GM21447 (cell line): Measurements from ENCODE around the gene PROSER3.
"Not testable (repeated sequence)": the region's sequence is repeated elsewhere in the genome, so short reads cannot be mapped to it uniquely, and the experiment has no call there.

ENCODE experiments used
- ATAC-seq: cut with Tn5 transposase; IDR thresholded peaks from one replicate; pipeline ENCODE4 v1.9.1; 2021; ENCODE audit not compliant: unreplicated experiment

PROSER3 gene

DNA sequence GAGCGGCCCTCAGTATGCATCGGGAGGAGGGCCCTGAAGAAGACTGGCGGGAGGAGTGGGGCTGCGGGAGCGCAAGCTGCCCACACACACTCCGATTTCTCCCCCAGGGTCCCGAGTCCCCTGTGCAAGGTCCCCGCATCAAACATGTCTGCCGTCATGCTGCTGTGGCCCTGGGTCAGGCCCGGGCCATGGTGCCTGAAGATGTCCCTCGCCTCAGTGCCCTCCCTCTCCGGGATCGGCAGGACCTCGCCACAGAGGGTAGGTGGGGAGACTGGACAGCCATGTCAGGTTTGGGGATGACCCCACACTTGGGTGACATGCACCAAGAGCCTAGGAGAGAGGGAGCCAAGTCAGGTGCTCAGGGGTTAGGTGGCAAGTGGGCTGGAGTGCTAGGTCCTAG lies 35.5 kb upstream of the PROSER3 start:
- ATAC-seq, result no peak

DNA sequence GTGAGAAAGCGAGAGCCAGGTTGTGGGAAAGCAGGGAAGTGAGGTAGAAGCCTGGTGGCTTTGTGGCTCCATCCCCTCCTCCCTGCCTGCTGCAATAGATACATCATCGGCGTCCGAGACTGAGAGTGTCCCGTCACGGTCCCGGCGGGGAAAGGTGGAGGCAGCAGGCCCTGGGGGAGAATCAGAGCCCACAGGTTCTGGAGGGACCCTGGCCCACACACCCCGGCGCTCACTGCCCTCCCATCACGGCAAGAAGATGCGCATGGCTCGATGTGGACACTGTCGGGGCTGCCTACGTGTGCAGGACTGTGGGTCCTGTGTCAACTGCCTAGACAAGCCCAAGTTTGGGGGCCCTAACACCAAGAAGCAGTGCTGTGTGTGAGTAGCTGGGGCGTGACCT lies 35.1 kb upstream of the PROSER3 start:
- ATAC-seq, result no peak

DNA sequence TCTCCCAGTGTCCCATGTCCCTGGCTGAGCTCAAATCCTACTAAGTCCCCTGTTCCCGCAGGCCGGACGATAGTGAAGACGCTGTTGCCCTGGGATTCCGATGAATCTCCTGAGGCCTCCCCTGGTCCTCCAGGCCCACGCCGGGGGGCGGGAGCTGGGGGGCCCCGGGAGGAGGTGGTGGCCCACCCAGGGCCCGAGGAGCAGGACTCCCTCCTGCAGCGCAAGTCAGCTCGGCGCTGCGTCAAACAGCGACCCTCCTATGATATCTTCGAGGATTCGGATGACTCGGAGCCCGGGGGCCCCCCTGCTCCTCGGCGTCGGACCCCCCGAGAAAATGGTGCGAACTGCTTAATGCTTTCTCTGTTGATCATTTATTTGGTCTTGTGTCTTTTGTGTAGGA lies 34.3 kb upstream of the PROSER3 start:
- no peak for ATAC-seq

DNA sequence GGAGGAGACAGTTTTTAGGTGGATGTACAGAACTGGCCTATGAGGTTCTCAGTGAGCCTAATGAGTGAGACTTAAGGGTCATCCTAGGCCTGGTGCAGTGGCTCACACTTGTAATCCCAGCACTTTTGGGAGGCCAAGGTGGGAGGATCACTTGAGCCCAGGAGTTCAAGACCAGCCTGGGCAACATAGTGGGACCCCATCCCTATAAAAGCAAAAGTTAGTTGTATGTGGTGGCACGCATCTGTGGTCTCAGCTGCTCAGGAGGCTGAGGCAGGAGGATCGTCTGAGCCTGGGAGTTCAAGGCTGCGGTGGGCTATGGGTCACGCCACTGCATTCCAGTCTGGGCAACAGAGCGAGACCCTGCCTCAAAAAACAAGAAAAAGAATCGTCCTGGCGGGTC lies 33.8 kb upstream of the PROSER3 start:
- ATAC-seq, result not testable (repeated sequence)

DNA sequence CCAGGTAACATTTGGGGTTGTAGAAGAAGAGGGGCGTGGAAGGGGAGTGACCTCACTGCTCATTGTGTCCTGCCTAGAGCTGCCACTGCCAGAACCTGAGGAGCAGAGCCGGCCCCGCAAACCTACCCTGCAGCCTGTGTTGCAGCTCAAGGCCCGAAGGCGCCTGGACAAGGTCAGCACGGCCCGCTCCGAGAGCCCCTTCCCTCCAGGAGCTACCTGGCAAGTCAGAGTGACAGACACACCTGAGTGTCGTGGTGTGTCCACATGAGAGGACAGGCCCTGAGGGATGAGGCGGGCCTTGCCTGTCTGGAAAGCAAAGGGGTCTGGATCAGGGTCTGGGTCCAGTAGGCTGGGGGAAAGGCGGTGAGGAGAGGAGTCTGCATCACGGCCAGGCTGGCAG lies 33.4 kb upstream of the PROSER3 start:
- ATAC-seq, result no peak

DNA sequence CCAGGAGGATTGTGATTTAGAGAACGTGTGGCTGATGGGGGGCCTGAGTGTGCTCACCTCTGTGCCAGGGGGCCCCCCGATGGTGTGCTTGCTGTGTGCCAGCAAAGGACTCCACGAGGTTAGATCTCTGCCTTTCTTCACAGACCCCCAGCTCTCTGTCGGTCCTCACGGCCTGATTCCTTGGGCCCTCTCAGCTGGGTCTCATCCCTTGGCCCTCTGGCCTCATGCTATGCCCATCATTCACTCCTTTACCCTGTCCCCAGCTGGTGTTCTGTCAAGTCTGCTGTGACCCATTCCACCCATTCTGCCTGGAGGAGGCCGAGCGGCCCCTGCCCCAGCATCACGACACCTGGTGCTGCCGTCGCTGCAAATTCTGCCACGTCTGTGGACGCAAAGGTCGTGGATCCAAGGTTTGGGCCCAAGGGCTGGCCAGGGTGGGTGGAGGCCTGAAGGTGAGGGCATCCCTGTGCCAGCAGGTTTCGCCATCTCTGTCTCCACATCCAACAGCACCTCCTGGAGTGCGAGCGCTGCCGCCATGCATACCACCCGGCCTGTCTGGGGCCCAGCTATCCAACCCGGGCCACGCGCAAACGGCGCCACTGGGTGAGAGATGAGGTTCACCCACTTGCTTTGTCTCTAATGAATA lies 32.6 kb upstream of the PROSER3 start:
- no peak for ATAC-seq

DNA sequence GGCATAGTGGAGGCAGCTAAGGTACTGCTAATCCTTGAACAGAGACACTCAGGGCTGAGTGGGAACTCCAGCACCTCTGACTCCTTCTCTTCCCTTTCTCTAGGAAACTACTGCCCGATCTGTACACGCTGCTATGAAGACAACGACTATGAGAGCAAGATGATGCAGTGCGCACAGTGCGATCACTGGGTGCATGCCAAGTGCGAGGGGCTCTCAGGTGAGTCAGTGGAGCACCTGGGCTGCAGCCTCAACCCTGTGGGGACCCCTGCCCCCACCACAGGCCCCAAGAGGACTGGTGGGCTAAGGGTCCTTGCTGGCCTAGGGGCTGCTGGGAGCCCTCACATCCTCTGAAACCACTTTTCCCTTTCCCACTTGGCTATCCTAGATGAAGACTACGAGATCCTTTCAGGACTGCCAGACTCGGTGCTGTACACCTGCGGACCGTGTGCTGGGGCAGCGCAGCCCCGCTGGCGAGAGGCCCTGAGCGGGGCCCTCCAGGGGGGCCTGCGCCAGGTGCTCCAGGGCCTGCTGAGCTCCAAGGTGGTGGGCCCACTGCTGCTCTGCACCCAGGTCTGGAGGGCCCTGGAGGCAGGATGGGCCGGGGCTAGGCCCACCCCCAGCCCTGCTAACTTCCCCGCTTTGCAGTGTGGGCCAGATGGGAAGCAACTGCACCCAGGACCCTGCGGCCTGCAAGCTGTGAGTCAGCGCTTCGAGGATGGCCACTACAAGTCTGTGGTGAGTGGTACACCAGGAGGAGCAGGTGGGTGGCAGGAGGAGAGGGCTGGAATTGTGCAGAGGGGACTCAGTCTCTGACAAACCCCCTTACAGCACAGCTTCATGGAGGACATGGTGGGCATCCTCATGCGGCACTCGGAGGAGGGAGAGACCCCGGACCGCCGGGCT lies 30.7 kb upstream of the PROSER3 start:
- ATAC-seq, result no peak

DNA sequence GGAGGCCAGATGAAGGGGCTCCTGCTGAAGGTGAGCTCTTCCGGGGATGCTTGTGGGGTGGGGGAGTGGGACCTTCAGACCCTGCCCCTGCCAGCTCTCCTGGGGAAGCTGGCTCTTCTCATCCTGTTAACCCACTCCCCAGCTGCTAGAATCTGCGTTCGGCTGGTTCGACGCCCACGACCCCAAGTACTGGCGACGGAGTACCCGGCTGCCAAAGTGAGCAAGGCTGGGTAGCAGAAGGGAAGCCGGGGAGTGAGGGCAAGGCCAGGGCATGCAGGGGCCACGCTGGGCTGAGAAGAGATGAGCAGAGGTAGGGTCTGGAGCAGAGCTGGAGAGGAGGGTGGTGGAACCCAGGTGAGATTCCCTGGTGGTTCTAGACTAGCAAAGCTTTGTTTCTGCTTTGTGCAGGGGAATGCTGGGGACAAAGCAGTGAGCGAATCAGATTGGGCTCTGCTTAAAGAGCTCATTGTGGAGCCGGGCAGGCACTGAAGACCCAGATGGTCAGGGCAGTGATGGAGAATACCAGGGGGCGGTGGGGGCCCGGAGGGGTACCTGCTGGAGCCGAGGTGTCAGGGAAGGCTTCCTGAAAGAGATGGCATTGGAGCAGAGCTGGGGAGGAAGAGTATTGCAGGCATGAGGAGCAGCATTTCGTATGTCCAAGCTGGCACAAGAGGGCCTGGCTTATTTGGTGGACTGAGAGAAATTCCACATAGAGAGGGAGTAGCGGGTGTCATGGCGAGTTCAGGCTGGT lies 29.8 kb upstream of the PROSER3 start:
- no peak for ATAC-seq

DNA sequence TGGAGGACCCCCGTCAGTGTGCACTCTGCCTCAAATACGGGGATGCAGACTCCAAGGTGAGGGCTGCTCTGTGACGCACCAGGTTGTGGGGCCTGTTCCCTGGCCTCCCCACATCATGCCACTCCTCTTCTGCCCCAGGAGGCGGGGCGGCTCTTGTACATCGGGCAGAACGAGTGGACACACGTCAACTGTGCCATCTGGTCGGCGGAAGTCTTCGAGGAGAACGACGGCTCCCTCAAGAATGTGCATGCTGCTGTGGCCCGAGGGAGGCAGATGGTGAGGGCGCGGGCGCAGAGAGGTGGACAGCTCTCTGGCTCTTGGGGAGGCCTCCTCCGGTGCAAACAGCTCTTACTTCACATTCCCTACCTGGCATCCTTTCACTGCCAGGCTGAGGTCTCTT lies 29.0 kb upstream of the PROSER3 start:
- ATAC-seq, result no peak

DNA sequence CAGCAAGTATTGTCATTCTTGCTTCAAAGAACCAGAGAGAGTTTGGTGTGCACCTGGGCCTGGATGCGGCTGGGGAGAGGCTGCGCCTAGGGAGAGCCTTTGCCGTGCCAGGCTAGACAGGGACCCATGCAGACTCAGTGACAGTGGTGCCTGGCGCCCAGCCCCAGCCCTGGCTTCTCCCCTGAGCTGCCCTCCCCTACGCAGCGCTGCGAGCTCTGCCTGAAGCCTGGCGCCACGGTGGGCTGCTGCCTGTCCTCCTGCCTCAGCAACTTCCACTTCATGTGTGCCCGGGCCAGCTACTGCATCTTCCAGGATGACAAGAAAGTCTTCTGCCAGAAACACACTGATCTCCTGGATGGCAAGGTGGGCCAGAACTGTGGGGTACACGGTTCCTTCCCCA lies 28.2 kb upstream of the PROSER3 start:
- ATAC-seq, result no peak

DNA sequence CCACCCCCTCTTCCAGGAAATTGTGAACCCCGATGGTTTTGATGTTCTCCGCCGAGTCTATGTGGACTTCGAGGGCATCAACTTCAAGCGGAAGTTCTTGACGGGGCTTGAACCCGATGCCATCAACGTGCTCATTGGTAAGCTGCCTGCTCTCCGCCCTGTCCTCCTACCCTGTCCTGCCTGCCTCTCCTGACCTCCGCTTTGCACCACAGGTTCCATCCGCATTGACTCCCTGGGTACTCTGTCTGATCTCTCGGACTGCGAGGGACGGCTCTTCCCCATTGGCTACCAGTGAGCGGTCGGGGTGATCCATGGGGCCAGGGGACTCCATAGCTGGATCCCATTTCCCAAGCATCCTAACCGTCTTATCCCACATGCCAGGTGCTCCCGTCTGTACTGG lies 27.6 kb upstream of the PROSER3 start:
- ATAC-seq, result no peak

DNA sequence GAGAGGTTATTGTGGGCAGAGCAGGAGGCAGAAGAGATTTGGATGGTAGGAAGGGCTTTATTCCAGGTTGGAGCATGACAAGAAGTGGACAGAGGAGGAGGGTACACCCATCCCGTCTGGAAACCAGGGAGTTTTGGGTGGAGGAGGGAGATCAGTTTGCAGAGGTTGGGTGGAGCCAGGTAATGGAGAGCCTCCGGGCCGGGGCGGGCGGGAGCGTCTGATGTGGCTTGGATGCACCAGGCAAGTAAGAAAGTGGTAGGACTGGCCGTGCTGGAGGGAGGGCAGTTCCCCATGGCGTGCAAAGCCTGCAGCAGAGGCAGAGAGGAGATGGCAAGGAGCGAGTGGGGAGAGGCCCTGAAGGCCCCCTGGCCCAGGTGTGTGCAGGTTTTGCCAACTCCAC lies 26.6 kb upstream of the PROSER3 start:
- no peak for ATAC-seq

DNA sequence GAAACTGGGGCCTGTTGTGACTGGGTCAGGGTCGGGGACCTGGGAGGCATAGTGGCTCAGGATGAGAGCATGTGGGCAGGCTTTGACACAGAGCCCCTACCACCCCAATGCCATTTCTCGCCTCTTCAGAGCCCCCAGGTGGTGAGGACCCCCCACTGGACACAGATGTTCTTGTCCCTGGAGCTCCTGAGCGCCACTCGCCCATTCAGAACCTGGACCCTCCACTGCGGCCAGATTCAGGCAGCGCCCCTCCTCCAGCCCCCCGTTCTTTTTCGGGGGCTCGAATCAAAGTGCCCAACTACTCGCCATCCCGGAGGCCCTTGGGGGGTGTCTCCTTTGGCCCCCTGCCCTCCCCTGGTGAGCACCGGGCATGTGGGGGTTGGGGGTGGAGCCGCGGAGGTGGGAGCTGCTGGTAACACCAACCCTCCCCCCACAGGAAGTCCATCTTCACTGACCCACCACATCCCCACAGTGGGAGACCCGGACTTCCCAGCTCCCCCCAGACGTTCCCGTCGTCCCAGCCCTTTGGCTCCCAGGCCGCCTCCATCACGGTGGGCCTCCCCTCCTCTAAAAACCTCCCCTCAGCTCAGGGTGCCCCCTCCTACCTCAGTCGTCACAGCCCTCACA lies 26.1 kb upstream of the PROSER3 start:
- ATAC-seq, result no peak

DNA sequence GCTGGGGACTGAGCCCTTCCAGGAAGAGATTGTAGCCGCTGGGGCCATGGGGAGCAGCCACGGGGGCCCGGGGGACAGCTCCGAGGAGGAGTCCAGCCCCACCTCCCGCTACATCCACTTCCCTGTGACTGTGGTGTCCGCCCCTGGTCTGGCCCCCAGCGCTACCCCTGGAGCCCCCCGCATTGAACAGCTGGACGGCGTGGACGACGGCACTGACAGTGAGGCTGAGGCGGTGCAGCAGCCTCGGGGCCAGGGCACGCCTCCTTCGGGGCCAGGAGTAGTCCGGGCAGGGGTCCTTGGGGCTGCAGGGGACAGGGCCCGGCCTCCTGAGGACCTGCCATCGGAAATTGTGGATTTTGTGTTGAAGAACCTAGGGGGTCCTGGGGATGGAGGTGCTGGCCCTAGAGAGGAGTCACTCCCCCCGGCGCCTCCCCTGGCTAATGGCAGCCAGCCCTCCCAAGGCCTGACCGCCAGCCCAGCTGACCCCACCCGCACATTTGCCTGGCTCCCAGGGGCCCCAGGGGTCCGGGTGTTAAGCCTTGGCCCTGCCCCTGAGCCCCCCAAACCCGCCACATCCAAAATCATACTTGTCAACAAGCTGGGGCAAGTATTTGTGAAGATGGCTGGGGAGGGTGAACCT lies 25.3 kb upstream of the PROSER3 start:
- ATAC-seq, result no peak

DNA sequence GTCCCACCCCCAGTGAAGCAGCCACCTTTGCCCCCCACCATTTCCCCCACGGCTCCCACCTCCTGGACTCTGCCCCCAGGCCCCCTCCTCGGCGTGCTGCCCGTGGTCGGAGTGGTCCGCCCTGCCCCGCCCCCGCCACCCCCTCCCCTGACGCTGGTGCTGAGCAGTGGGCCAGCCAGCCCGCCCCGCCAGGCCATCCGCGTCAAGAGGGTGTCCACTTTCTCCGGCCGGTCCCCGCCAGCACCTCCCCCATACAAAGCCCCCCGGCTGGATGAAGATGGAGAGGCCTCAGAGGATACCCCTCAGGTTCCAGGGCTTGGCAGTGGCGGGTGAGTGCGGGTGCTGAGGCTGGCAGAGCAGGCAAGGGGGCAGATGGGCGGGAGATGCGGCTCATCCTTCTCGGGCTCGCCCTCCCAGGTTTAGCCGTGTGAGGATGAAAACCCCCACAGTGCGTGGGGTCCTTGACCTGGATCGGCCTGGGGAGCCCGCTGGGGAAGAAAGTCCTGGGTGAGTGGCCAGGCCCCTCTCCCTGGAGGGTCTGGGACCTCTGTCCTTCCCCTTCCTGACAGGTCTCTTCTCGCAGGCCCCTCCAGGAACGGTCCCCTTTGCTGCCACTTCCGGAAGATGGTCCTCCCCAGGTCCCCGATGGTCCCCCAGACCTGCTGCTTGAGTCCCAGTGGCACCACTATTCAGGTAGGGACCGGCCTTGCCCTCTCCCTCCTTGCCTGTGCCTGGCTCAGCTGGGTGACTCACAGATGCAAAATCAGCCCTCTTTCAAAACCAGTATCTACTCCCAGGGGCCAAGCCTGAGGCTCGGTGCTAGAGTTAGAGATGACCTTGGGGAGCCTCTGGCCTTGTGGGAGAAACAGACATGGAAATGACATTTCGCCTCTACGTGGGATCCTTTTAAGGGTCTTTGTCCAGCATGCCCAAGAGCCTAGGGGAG lies 24.5 kb upstream of the PROSER3 start:
- ATAC-seq, result no peak

DNA sequence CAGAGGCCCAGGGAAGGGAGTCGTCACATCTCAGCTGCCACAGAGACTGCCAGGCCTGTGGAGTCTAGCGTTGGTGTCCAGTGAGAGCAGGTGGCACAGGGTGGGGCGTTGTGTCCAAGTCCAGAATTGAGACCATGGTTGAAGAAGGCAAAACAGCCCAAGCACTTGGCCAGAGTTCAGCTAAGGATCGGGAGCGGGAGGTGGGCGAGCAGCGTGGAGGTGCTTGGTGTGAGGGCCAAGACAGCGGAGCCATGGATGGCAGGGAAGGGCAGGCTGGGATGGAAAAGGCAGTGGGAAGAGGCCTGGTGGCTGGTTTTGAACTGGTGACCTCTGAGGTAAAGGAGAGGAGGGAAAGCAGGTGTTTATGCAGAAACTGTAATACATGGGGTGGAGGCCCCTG lies 23.7 kb upstream of the PROSER3 start:
- ATAC-seq, result no peak

DNA sequence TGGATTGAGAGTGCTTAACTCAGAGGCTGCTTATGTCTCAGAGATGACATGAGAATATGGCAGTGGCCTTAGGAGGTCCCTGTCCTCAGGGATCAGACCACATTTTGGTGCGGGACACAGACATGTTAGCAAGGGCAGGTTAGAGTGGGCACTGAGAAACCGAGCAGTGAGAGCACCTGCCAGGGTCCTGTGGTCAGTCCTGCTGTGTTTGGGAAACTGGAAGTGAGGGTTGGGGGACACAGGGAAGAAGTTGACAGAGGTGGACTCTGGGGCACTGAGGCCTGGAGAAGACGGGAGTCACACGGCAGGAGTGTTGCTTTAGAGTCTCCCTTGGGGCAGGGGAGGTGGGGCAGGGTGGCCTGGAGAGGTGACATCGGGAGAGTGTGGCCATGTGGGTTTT lies 23.1 kb upstream of the PROSER3 start:
- no peak for ATAC-seq

DNA sequence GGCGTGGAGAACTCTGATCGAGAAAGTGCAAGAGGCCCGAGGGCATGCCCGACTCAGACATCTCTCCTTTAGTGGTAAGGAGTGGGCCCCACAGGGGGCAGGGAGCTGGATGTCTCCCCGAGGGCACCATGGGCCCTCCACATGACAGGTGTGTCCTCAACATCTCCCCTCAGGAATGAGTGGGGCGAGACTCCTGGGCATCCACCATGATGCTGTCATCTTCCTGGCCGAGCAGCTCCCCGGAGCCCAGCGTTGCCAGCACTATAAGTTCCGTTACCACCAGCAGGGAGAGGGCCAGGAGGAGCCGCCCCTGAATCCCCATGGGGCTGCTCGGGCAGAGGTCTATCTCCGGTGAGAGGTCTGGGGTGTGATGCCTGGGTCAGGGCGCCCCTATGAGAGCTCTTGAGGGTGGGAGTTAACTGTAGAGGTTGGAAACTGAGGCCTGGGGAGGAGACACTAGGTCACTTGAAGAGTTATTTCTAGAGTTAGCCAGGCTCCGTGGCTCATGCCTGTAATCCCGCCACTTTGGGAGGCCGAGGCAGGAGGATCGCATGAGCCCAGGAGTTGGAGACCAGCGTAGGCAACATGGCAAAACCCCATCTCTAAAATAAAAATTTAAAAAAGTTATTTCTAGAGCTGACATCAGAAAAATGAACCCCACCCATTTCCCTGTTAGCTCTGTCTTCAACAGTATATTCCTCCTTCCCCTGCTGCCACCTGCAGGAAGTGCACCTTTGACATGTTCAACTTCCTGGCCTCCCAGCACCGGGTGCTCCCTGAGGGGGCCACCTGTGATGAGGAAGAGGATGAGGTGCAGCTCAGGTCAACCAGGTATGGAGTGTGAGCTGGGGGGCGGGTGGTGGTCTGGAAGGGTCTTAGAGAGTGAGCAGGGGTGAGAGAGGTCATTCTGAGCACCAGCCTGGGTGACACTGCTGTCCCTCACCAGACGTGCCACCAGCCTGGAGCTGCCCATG lies 20.8 kb upstream of the PROSER3 start:
- no peak for ATAC-seq
